Stimulated activated CD8-positive, alpha-beta memory T cell treated with anti-CD3 and anti-CD28 coated beads, Interleukin-12 subunit alpha, Interleukin-12 subunit beta, amount 100 ng/mL, for 4 hours (primary cell): ENCODE data around the gene SCNN1B.
"Not testable (repeated sequence)": the region's sequence is repeated elsewhere in the genome, so short reads cannot be mapped to it uniquely, and the experiment has no call there.

Source experiments
- DNase-seq: peaks from one replicate; pipeline ENCODE4 v3.0.0-alpha.2; 2020; ENCODE audit warnings: low read depth

Gene SCNN1B

DNA sequence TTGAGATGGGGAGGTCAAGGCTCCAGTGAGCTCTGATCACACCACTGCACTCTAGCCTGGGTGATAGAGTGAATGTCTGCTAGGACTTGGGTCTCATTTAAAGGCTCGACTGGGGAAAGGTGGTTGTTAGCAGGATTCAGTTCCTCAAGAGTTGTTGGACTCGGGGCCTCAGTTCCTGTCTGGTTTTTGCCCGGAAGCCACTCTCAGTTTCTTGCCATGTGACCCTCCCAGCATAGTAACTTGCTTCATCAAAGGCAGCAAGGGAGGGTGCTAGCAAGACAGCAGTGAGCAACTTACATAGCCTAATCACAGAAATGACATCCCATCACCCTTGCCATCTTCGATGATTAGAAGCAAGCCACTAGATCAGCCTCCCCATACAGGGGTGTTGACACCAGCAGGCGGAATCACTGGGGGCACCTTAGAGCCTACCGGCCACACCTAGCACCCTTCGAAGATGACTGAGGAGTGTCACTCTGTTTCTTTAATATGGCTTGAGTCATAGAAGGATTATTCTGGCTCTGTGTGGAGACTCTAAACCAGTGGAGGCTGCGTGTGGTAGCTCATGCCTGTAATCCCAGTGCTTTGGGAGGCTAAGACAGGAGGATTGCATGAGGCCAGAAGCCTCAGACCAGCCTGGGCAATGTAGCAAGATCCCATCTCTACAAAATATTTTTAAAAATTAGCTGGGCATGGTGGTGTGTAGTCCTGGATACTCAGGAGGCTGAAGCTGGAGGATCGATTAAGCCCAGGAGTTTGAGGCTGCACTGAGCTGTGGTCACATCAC lies 13.2 kb upstream of the SCNN1B start:
- DNase-seq = no peak

DNA sequence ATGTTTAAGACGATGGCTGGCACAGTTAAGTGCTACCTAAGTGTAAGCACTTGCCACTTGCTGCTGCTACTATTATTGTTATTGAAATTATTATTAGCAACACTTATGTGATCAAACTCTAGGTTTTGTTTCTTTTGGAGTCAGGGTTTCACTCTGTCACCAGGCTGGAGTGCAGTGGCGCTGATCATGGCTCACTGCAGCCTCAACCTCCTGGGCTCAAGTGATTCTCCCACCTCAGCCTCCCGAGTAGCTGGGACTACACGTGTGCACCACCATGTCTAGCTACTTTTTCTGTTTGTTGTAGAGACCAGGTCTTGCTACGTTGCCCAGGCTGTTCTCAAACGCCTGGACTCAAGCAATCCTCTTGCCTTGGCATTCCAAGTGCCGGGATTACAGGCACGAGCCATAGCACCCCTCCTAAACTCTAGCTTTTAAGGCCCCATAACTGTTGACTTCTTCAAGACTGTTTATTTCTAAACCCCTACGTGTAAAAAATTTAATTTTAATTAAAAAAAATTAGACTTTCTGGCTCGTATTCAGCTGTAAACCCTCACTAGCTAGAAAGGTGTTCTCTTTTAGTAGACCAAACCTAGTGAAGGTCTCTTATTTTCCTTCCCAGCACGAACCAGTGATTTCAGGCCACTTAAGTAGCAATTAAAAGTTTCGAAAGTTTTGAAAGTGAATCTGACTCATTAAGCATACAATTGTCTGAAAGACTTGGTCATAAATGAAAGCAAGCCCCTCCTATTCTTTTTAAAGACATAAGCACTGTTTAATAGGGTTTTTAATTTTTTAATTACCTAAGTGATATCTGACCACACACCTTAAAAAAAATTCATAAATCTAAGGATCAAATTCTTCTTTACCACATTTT lies 11.7 kb upstream of the SCNN1B start:
- DNase-seq = no peak

DNA sequence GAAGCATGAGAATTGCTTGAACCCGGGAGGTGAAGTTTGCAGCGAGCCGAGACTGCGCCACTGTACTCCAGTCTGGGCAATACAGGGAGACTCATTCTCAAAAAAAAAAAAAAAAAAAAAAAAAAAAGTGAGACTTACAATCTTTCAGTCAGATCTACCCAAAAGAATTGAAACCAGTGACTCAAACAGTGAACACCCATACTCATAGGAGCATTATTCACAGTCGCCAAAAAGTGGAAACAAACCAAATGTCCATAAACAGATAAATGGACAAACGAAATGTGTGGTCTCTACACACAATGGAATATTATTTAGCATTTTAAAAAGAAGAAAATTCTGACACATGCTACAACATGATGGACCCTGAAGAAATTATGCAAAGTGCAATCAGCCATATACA lies 9.1 kb upstream of the SCNN1B start:
- no peak for DNase-seq

DNA sequence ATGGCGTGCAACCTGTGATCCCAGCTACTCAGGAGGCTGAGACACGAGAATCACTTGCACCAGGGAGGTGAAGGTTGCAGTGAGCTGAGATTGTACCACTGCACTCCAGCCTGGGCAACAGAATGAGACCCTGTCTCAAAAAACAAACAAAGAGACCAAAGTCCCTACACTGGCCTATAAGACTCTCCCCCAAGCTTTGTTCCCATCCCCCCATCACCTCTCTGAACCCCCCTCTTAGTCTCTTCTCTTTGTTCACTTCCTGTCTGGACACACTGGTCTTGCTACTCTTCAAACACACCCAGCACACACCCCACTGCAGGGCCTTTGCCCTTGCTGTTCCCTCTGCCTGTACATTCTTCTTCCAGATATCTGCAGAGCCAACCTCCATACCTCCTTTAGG lies 7.8 kb upstream of the SCNN1B start:
- no peak for DNase-seq

DNA sequence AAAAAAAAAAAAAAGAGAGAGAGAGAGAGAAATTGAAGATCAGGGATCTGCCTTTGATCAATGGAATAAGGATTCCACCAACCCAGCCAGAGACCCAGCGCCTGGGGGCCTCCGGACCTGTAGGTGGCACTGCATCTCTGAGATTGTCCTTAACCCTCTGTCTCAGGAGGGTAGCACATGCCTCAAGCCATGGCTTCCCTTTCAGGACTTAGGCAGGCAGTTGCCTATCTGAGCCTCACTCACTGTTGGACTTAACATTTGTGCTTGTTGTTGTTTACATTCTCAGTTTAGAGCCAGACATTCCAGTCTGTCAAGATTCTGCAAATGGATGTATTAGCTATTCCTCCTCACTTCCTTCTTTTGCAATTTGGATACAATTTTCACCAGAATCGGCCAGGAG lies 5.1 kb upstream of the SCNN1B start:
- no peak for DNase-seq

DNA sequence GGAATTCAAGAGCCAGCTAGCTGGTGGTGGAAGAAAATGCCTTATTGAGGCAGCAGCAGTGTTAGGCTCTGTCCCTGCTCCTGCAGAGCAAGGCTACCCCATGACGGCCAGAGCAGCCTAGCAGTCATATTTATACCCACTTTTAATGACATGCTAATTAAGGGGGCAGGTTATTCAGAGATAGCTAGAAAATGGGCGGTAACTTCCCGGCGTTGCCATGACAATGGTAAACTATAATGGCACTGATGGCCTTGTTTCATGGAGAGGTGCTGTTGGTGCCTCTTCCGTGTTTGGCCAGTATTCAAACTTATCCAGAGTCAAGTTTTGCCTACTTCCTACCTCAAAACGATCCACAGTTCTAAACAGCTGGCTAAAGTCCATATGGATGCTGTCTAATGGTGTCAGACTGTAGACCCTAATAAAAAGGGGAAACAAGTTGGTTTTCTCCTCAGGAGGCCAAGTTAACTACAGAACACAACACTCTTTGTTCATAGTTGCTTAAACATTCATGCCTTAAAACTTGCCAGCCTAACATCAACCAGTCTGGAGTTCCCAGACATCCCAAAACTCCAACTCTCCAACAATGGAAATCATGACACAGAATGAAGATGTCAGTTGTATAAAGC lies 3.7 kb upstream of the SCNN1B start:
- DNase-seq = no peak

DNA sequence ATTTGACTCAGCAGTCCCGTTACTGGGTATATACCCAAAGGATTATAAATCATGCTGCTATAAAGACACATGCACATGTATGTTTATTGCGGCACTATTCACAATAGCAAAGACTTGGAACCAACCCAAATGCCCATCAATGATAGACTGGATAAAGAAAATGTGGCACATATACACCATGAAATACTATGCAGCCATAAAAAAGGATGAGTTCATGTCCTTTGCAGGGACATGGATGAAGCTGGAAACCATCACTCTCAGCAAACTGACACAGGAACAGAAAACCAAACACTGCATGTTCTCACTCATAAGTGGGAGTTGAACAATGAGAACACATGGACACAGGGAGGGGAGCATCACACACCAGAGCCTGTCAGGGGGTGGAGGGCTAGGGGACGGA lies 2.3 kb upstream of the SCNN1B start:
- not testable (repeated sequence) for DNase-seq

DNA sequence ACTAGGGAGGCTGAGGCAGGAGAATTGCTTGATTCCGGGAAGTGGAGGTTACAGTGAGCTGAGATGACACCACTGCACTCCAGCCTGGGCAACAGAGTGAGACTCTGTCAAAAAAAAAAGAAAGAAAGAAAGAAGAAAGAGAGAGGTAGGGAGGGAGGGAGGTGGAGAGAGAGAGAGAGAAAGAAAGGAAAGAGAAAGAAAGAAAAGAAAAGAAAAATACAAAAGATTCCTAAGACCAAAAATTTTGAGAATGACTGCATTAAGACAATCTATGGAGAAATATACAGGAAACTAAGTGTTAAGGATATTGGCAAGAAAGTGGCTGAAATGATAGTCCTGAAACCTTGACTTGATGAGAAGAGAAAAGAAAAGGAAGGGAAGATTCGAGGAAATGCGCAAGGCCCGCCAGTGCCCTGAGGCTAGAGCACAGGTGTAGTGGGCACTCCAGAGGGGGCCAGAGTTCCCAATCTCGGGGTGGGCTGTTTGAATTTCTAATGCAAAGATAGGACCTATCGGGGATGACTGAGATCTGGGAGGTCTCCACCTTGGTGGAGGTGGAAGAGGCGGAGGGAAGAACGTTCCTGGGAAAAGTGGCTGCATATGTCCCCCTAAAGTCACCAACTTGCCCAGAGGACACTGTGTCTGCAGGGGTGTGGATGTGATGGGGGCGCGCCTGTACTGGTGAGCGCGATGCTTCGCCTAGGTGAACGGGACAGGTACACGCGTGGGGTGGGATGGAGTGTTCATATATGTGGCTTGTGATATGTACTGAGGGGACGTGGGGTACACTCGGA lies 654 bp upstream of the SCNN1B start:
- no peak for DNase-seq

DNA sequence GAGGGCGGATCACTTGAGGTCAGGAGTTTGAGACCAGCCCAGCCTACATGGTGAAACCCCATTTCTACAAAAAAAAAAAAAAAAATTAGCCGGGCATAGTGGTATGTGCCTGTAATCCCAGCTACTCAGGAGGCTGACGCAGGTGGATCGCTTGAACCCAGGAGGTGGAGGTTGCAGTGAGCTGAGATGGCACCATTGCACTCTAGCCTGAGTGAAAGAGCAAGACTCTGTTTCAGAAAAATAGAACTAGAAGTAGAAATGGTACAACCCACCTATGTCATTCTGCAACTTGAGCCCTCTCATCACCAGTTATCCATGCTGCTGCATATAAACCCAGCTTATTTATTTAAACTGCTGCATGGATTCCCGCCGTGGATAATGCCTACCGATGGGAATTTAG lies 1.6 kb downstream of the SCNN1B start:
- DNase-seq = no peak

DNA sequence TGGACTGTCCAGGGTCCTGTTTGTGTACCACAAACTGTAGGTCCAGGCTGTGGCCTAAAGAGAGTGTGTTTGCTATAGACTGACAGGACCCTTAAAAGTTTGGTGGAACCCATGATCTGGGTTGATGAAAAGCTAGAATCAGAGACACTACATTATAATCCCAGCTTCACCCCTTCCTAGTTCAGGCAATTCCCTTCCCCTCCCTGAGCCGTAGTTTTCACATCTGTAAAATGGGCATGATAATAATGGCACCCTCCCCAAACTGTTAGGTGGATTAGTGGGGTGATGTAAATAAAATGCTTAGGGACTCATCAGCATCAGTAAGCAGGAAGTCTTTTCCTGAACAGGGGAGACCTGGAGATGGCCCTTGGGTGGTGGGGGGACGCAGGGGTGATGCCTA lies 2.5 kb downstream of the SCNN1B start:
- no peak for DNase-seq

DNA sequence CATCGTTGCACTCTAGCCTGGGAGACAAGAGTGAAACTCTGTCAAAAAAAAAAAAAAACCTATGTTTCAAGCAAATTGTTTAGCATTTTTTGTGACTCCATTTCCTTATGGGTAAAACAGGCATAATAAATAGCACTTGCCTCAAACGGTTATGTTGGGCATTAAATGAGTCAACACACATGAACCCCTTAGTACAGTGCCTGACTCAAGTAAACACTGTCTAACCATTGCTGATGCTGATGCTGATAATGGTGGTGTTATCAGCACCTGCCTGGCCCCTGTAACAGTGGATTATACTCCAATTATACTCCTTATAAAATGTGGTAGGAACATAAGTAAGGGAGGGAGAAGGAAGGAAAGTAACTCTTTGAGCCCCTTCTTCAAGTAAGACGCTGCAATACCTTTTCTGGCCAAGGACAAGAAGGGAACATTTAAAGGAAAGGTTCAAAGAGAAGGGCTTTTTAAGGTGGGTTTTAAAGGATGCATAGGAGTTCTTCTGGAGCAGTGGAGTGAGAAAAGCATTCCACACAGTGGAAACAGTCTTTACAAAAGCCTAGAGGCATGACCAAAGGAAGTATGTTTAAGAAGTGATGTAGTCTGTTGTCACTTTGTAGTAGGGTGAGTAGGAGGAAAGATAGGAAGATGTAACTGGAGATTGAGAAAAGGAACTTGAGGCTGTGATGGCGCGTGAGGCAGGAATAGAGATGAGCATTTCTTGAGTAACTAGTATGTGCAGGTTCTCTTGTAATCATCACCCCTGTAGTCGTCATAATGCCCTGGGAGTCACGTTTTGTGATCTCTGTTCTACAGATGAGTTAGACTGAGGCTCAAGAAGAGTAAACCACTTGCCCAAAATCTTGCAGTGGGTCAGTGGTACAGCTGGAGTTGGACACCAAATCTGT lies 4.3 kb downstream of the SCNN1B start:
- no peak for DNase-seq

DNA sequence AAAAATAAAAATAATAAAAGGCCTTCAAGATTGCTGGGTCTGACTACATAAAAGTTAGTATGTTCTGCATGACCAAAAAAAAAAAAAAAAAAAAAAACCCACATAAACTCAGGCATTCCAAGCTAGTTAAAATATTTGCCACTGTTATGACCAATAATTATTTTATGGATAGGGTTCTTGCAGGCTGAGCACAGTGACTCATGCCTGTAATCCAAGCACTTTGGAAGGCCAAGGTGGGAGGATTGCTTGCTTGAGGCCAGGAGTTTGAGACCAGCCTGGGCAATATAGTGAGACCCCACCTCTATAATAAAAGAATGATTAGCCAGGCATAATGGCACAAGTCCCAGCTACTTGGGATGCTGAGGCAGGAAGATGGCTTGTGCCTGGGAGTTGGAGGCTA lies 8.1 kb downstream of the SCNN1B start:
- no peak for DNase-seq

DNA sequence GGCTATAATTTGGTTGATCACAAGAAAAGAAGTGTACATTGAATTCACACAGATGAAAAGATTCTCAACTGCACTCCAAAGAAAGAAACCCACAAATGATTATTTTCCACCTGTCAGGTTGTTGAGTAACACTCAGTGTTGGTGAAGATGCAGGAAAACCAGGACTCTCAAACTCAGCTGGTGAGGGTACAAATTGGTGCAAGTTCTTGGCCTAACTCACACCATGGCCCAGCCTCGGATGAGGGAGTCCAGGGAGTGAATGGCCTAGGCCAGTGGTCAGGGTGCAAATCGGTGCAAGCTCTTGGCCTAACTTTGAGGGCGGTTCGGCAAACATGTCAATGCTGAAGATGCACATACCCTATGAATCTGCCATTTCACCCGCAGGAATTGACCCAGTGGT lies 8.6 kb downstream of the SCNN1B start:
- DNase-seq = no peak

DNA sequence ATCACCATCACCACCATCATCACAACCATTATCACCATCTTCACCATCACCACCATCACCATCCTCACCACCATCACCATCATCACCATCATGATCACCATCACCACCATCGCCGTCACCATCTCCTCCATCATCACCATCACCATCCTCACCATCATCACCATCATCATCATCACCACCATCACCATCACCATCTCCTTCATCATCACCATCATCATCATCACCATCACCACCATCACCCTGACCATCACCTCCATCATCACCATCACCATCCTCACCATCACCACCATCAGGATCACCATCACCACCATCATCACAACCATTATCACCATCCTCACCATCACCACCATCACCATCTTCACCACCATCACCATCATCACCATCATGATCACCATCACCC lies 14.1 kb downstream of the SCNN1B start:
- no peak for DNase-seq

DNA sequence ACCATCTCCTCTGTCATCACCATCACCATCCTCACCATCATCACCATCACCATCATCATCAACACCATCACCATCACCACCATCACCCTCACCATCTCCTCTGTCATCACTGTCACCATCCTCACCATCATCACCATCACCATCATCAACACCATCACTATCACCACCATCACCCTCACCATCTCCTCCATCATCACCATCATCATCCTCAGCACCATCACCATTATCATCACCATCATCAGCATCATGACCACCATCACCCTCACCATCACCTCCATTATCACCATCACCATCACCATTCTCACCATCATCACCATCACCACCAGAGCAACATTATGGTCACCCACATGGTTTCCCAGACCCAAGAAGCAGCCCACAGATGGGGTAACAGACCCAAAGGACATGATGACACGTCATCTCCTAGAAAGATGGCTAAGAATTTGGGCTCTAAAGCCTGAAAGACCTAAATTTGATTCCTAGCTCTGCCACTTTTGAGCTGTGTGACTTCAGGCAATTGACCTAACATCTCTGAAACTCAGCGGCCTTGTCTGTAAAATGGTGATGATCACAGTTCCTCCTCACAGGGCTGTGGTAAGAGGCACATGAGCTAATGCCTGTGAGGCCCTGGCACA lies 14.6 kb downstream of the SCNN1B start:
- no peak for DNase-seq

DNA sequence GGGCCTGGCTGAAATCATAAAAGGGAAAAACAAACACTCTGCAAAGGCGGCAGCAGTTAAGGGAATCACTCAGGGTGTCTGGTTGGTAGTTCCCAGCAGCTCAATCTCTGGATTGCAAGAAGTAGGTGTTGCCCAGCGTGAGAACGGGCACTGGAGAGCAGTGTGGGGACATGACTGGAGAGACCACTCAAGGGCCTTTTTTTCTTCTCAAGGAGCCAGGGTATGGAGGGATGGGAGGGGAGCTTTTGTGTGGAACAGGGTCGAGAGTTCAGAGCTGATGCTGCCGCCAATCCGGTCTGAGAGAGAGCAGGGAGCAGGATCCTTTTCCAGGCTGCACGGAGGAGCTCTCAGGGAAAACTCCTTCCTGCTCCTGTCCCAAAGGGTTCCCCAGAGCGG lies 15.2 kb downstream of the SCNN1B start:
- DNase-seq = no peak

DNA sequence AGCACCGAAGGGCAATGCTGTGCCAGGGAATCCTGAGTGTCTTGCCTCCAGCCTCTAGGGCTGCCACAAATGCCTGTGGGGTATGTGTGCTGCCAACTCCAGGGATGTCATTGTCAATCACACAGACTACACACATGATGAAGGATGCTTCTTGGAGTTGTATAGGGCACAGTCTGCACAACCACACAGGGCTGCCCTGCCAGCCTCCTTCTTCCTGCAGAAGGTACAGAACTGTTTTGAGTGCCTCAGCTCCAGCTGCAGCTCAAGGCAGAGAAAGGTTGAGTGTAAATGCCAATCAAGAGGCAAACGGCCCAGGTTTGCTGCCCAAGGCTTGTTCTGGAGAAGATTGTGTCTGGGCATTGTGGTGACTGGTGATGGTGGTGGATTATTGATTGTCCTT lies 15.6 kb downstream of the SCNN1B start:
- no peak for DNase-seq

DNA sequence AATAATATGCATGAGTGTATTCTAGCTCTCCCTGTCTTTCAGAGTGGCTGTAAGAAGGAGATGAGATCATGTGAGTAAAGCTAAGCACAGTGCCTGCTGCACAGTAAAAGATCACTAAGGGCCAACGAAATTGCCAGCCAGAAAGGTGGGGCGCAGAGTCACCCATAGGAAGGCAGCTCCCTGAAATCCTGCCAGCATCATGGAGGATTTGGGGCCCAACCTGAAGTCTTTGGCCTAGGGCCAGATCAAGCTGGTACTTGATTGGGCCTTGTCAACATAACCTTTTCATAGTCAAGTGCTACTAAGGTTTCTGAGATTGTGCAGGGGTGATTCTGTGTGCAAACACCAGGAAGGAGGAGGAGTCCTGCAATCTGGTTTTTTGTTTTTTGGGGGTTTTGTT lies 16.5 kb downstream of the SCNN1B start:
- DNase-seq = no peak

DNA sequence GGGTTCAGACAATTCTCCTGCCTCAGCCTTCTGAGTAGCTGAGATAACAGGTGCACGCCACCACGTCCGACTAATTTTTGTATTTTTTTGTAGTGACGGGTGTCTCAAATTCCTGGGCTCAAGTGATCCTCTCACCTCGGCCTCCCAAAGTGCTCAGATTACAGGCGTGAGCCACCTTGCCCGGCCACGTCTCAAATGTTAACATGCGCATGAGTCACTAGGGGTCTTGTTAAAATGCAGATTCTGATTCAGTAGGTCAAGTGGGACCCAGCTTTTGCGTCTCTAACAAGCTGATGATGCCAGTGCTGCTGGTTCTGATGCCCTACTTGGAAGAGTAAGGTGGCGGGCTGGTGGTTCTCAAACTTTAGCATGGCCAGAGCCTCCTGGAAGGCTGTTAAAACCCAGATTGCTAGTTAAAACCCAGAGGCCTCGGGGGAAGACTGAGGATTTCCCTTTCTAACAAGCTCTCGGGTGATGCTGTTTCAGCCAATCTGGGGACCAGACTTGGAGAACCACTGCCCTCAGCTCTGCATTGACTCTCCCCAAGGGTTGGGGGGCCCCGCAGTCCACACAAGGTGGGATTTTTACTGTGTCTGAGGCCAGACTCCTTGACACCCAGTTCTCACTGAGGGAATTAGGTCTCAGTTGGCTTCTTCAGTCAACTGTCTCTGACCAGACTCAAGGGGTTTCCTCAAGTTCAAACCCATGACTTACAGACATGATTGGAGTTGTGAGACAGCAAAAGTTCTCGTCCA lies 17.9 kb downstream of the SCNN1B start:
- no peak for DNase-seq

DNA sequence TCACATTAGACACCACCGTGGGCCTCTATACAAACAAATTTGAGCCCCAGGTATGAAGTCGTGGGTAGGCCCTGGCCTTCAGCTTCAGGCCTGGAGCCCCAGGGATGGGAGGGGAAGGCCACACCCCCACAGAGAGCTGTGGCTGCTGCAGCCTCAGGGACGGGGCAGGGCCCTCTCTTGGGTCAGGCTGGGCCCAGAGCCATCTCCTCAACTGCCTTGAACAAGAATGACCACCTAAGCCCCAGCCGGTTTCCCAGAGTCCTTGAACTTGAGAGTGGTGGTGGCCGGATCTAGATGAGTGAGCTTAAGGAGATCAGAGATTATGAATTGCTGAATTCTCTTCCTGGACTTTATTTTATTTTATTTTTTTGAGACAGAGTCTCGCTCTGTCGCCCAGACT lies 18.6 kb downstream of the SCNN1B start:
- no peak for DNase-seq
